H1 (cell line): ENCODE data around the gene ZDHHC23. TPM values are rescaled to one million over a fixed set of nuclear protein-coding genes. Genes with fewer than 3 reads are reported as not detected.

Experiments
- CTCF ChIA-PET: fragments of 300-600 bp; sonication (Branson Sonifier 250); formaldehyde crosslinking; loops from one replicate; lab custom pipeline; 2021; ENCODE audit not compliant: partially characterized antibody; lab: Charles Lee
- POLR2A ChIA-PET: fragments of 300-600 bp; sonication (Branson Sonifier 250); formaldehyde crosslinking; loops from one replicate; lab custom pipeline; 2021; ENCODE audit warnings: inconsistent platforms; ENCODE audit not compliant: partially characterized antibody; lab: Charles Lee
- DNase-seq, 2 experiments: peaks; one replicate each; pipeline versions ENCODE4 v3.0.0 to v3.0.0-alpha.2; 2010 to 2022; ENCODE audit warnings: low spot score in 2 of 2, low read depth in 1 of 2, mixed read lengths in 1 of 2
- FAIRE-seq: peaks from 2 replicates; lab custom pipeline; 2011; peaks lifted over from hg19 to GRCh38; lab: Jason Lieb, UNC
- H2AFZ ChIP-seq: 2 replicates; pipeline ENCODE4 v1.8.1; 2012; ENCODE audit warnings: low read length, inconsistent platforms
- H2AK5ac ChIP-seq: 2 replicates; pipeline ENCODE4 v1.6.1; 2013; ENCODE audit warnings: low read depth, low read length
- H2BK120ac ChIP-seq: replicated peaks from 2 replicates; pipeline ENCODE3; 2013; ENCODE audit warnings: low read depth, low read length, inconsistent platforms
- H2BK12ac ChIP-seq: 2 replicates; pipeline ENCODE4 v1.6.1; 2013; ENCODE audit warnings: low read depth, low read length
- H2BK15ac ChIP-seq: 2 replicates; pipeline ENCODE4 v1.6.1; 2013; ENCODE audit warnings: low read length
- H2BK20ac ChIP-seq: 2 replicates; pipeline ENCODE4 v1.6.1; 2013; ENCODE audit warnings: low read length
- H2BK5ac ChIP-seq: 2 replicates; pipeline ENCODE4 v1.6.1; 2013; ENCODE audit warnings: low read depth, low read length
- H3K14ac ChIP-seq: 2 replicates; pipeline ENCODE4 v1.6.1; 2013; ENCODE audit warnings: inconsistent platforms; ENCODE audit not compliant: insufficient read length
- H3K18ac ChIP-seq: 2 replicates; pipeline ENCODE4 v1.6.1; 2013; ENCODE audit warnings: low read length; ENCODE audit errors: extremely low read depth
- H3K23ac ChIP-seq: 2 replicates; pipeline ENCODE4 v1.6.1; 2013; ENCODE audit warnings: inconsistent platforms; ENCODE audit not compliant: insufficient read length
- H3K23me2 ChIP-seq: 2 replicates; pipeline ENCODE4 v1.6.1; 2013; ENCODE audit warnings: low read depth, low read length
- H3K27ac ChIP-seq: 2 replicates; pipeline ENCODE4 v1.6.1; 2011; ENCODE audit warnings: low read depth, low read length, inconsistent platforms
- H3K27me3 ChIP-seq, 4 experiments: replicated peaks in 1 of 4; 1 replicate in 1 of 4; 2 replicates in 3 of 4; pipeline versions ENCODE4 v1.6.1 to v1.8.1; 2011 to 2013; ENCODE audit warnings: low read length in 3 of 4, mild to moderate bottlenecking in 3 of 4, inconsistent platforms in 2 of 4, mixed read lengths in 2 of 4, moderate library complexity in 1 of 4; ENCODE audit not compliant: control insufficient read depth in 3 of 4, insufficient read depth in 3 of 4; ENCODE audit errors: extremely low read depth in 1 of 4
- H3K36me3 ChIP-seq, 4 experiments: 2 replicates each; pipeline versions ENCODE4 v1.6.1 to v1.8.1; 2011 to 2013; ENCODE audit warnings: mild to moderate bottlenecking in 4 of 4, low read length in 3 of 4, moderate library complexity in 2 of 4, control low read depth in 1 of 4, inconsistent platforms in 1 of 4; ENCODE audit not compliant: insufficient read depth in 4 of 4, control insufficient read depth in 2 of 4
- H3K4ac ChIP-seq: replicated peaks from 2 replicates; pipeline ENCODE3; 2013; ENCODE audit warnings: low read length, low read depth, mixed read lengths, inconsistent platforms; ENCODE audit not compliant: insufficient read length
- H3K4me1 ChIP-seq, 4 experiments: replicated peaks in 1 of 4; 1 replicate in 1 of 4; 2 replicates in 3 of 4; pipeline versions ENCODE4 v1.6.1 to v1.8.1; 2011 to 2013; ENCODE audit warnings: low read length in 3 of 4, inconsistent platforms in 2 of 4, mixed read lengths in 1 of 4; ENCODE audit not compliant: insufficient read depth in 4 of 4, control insufficient read depth in 3 of 4
- H3K4me2 ChIP-seq, 2 experiments: 2 replicates each; pipeline versions ENCODE4 v1.6.1 to v1.8.1; 2011 to 2013; ENCODE audit warnings: low read depth in 2 of 2, low read length in 2 of 2, control low read depth in 1 of 2, inconsistent platforms in 1 of 2, mild to moderate bottlenecking in 1 of 2; ENCODE audit not compliant: insufficient read depth in 1 of 2
- H3K4me3 ChIP-seq, 4 experiments: fragments of 200-600, 300-600 bp in 1 of 4; sonication (generic), shearing (Covaris generic), sonication (Bioruptor Twin) in 1 of 4; 2 replicates each; pipeline versions ENCODE4 v1.5.1 to v1.8.1; 2011 to 2016; ENCODE audit warnings: low read length in 4 of 4, low read depth in 3 of 4, control low read depth in 2 of 4, inconsistent platforms in 2 of 4, mild to moderate bottlenecking in 2 of 4, mixed read lengths in 1 of 4, moderate library complexity in 1 of 4; ENCODE audit not compliant: insufficient read depth in 2 of 4; ENCODE audit errors: extremely low read depth in 1 of 4
- H3K56ac ChIP-seq: replicated peaks from 2 replicates; pipeline ENCODE3; 2013; ENCODE audit warnings: low read depth, mild to moderate bottlenecking, mixed read lengths, low read length, inconsistent platforms; ENCODE audit not compliant: insufficient read length
- H3K79me1 ChIP-seq: 2 replicates; pipeline ENCODE4 v1.6.1; 2013; ENCODE audit warnings: low read depth, low read length, control low read depth
- H3K79me2 ChIP-seq, 2 experiments: 2 replicates each; pipeline versions ENCODE4 v1.6.1 to v1.8.1; 2012 to 2013; ENCODE audit warnings: low read length in 2 of 2, mild to moderate bottlenecking in 2 of 2, inconsistent platforms in 1 of 2; ENCODE audit not compliant: insufficient read depth in 2 of 2, control insufficient read depth in 1 of 2
- H3K9ac ChIP-seq, 4 experiments: replicated peaks in 1 of 4; 1 replicate in 1 of 4; 2 replicates in 3 of 4; pipeline versions ENCODE4 v1.6.1 to v1.8.1; 2011 to 2013; ENCODE audit warnings: low read depth in 3 of 4, low read length in 3 of 4, control low read depth in 2 of 4, mild to moderate bottlenecking in 2 of 4, moderate library complexity in 2 of 4, inconsistent platforms in 1 of 4; ENCODE audit errors: extremely low read depth in 1 of 4
- H3K9me3 ChIP-seq, 2 experiments: 2 replicates each; pipeline versions ENCODE4 v1.6.1 to v1.8.1; 2012 to 2013; ENCODE audit warnings: mild to moderate bottlenecking in 2 of 2, moderate library complexity in 2 of 2, control low read depth in 1 of 2, inconsistent platforms in 1 of 2, low read depth in 1 of 2, low read length in 1 of 2, mixed read lengths in 1 of 2; ENCODE audit not compliant: insufficient read depth in 2 of 2
- H4K20me1 ChIP-seq, 2 experiments: replicated peaks in 1 of 2; 2 replicates each; pipeline versions ENCODE3 to v1.8.1; 2011 to 2013; ENCODE audit warnings: inconsistent platforms in 2 of 2, low read length in 2 of 2, mild to moderate bottlenecking in 1 of 2; ENCODE audit not compliant: insufficient read depth in 2 of 2, control insufficient read depth in 1 of 2
- H4K5ac ChIP-seq: 2 replicates; pipeline ENCODE4 v1.6.1; 2013; ENCODE audit warnings: low read length, low read depth, mixed read lengths, inconsistent platforms; ENCODE audit not compliant: insufficient read length
- H4K8ac ChIP-seq: 2 replicates; pipeline ENCODE4 v1.8.0; 2013; ENCODE audit warnings: mild to moderate bottlenecking, moderate library complexity, low read length, inconsistent platforms; ENCODE audit not compliant: insufficient read depth; ENCODE audit errors: extremely low read depth
- H4K91ac ChIP-seq: replicated peaks from 2 replicates; pipeline ENCODE3; 2013; ENCODE audit warnings: low read length, mixed read lengths, inconsistent platforms; ENCODE audit not compliant: insufficient read length
- BRCA1 ChIP-seq: IDR thresholded peaks from 2 replicates; pipeline ENCODE4 v1.6.1; 2012; ENCODE audit warnings: low read depth, low read length, improper control_type of control experiment
- FOSL1 ChIP-seq: IDR thresholded peaks from 2 replicates; pipeline ENCODE4 v1.6.1; 2011; ENCODE audit warnings: mild to moderate bottlenecking, low read depth, low read length, moderate library complexity; ENCODE audit not compliant: insufficient read depth
- GABPA ChIP-seq: IDR thresholded peaks from 2 replicates; pipeline ENCODE4 v1.6.1; 2011; ENCODE audit warnings: mild to moderate bottlenecking, low read length, moderate library complexity, borderline replicate concordance; ENCODE audit not compliant: insufficient read depth
- TEAD4 ChIP-seq: IDR thresholded peaks from 2 replicates; pipeline ENCODE4 v1.6.1; 2012; ENCODE audit warnings: low read depth, low read length, inconsistent platforms, mixed read lengths
- WGBS, 2 experiments: shearing (Covaris generic) in 1 of 2; methylation state at CpG; one replicate each; pipeline versions ENCODE4 v1.1.6 to v1.1.7; 2013 to 2015; ENCODE audit warnings: low lambda C conversion rate in 2 of 2, mixed read lengths in 2 of 2, inconsistent platforms in 1 of 2, low coverage in 1 of 2, missing lambda C conversion rate in 1 of 2; ENCODE audit not compliant: insufficient replicate concordance in 2 of 2, insufficient coverage in 1 of 2, insufficient read length in 1 of 2; ENCODE audit errors: extremely low coverage in 1 of 2, missing lambda C conversion rate in 1 of 2; 5-methylcytosine and 5-hydroxymethylcytosine counted together
- polyA plus RNA-seq, 7 experiments: library from polyadenylated mRNA; depleted of rRNA in 3 of 7; stranded (reverse) in 5 of 7; unstranded in 2 of 7; fragments of >200 nt in 5 of 7; fragments of 200-250 nt in 2 of 7; gene quantifications; 1 replicate in 5 of 7; 2 replicates in 1 of 7; 4 replicates in 1 of 7; pipeline versions ENCODE4 v1.2.1 to v1.2.3, GENCODE V29; 2011 to 2013; ENCODE audit warnings: missing spikeins in 2 of 7, mixed read lengths in 2 of 7
- total RNA-seq: library from RNA; stranded (reverse); fragmentation: NEBNext Ultra II Directional; extraction: Animal tissue kit (Norgen Biotek cat#: 25700); gene quantifications from 2 replicates; pipeline ENCODE4 v1.2.1, GENCODE V29; 2021

ZDHHC23 gene
- total and polyA plus RNA-seq, 2 of the 8 experiments (the other 6 are each of a cell fraction or from before 2014, with no cell fraction given): 6.2 to 15.7 TPM

DNA sequence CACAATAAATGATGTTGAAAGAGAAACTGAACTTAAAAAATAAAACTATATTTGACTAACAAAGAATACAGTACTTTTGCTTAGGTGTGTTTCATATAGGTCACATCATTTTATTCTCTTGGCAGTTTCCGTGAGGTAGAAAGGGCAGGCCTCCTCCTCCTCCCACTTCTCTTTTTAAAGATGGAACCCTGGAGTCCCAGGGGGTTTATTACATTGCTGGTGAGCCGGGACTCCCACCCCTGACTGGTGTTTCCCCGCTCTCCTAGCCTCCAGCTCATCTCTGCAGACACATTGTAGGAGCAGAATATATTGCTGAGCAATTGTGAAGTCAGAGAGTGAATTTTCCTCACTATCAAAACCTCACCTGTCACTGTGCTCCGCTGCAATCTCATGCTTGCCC, 30.0 kb downstream of the ZDHHC23 start:
- H4K20me1 ChIP-seq: no peaks in the 10 kb centered on the region
- no peaks in the 10 kb centered on the region; a peak in 1 of 8 replicates for H3K36me3 ChIP-seq
- H4K8ac ChIP-seq: no peak overlapping the region
- no peak overlapping the region for H2BK20ac ChIP-seq
- H3K27ac ChIP-seq: no peak overlapping the region
- H3K9ac ChIP-seq: no peak overlapping the region
- H2BK12ac ChIP-seq: no peak overlapping the region
- H3K4me1 ChIP-seq: no peaks in the 10 kb centered on the region
- H3K18ac ChIP-seq: no peak overlapping the region
- no peak overlapping the region for H4K91ac ChIP-seq
- no peak overlapping the region for H3K4me2 ChIP-seq
- 90% methylated on average over 4 of the region's 4 CpGs; no CpG with 5 or more reads in 1 of the 2 experiments for WGBS, 2 experiments
- H3K79me2 ChIP-seq: no peaks in the 10 kb centered on the region
- no peak overlapping the region for H2BK5ac ChIP-seq
- no peak overlapping the region for H3K23ac ChIP-seq
- TF ChIP-seq GABPA: no peak
- no peak for TF ChIP-seq FOSL1
- no peak for TF ChIP-seq TEAD4
- TF ChIP-seq BRCA1: no peak
- TF ChIP-seq, all 59 proteins: peak for 0
- Histone ChIP-seq H3K14ac (no peak overlapping the region), H4K5ac (no peak overlapping the region), H3K9me3 (no peaks in the 10 kb centered on the region; a peak in 1 of 4 replicates), H3K4ac (no peak overlapping the region), H2BK15ac (no peak overlapping the region), H3K79me1 (no peaks in the 10 kb centered on the region), H3K4me3 (no peak overlapping the region), H2BK120ac (no peak overlapping the region), H3K56ac (no peak overlapping the region), H2AK5ac (no peak overlapping the region), H3K27me3 (no peaks in the 10 kb centered on the region), H3K23me2 (no peaks in the 10 kb centered on the region), H2AFZ (no peak overlapping the region)
- POLR2A ChIA-PET: no interaction called here
- CTCF ChIA-PET: interaction anchor here (1.7 kb wide), 1 partner anchor 133 kb away, joined by 4 read pairs; no protein-coding TSS in a partner anchor
- DNase-seq (no peak), FAIRE-seq (no peak)
